NCI-H1417 (cell line): ENCODE measurements around the gene KIAA0825.
A peak's percentile ranks its signal among the peaks of the same experiment; 100 is the strongest.

Source experiments
- DNase-seq, 3 experiments: peaks; one replicate each; lab custom pipeline; 2025; lab: John Stamatoyannopoulos, UW

The KIAA0825 gene

DNA sequence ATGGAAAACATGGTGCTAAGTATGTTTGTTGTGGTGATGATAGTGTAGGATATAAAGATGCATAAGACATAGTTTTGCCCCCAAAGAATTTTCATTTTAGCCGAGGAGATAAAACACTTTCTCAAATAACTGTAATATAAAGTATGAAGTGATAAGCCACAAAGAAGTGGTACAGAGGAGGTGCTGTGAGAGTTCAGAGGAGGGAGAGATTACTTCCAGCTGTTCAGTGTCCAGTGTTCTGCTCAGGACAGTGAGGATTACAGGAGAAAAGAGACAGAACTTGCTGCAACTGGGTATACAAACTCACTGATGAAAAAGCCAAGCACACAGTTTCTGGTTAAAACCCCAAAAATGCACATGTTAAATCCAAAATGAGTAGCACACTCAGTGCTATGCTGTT is 309.3 kb downstream of the KIAA0825 start:
- no peak for DNase-seq

DNA sequence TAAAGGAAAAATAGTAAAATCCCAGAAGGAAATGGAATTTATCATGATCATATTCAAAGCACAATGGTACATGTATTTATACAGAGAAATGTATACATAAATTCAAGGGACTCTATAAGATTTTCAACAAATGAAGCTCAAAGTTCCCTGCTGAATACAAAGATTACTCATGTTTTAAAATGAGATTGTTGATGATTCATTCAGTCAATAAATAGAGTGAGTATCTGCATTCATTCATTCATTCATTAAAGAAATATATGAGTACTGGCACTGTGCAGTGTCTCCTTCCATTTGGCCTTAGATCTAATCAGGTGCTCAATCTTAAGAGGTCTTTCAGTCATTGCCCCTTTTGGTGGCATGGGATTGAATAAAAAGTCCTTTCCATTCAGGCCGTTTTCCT is 310.0 kb downstream of the KIAA0825 start:
- DNase-seq, result no peak

- DNase-seq, result no peak
Observed at GRCh38 chr5:94304146-94304545, 314.3 kb downstream of the KIAA0825 start.

DNA sequence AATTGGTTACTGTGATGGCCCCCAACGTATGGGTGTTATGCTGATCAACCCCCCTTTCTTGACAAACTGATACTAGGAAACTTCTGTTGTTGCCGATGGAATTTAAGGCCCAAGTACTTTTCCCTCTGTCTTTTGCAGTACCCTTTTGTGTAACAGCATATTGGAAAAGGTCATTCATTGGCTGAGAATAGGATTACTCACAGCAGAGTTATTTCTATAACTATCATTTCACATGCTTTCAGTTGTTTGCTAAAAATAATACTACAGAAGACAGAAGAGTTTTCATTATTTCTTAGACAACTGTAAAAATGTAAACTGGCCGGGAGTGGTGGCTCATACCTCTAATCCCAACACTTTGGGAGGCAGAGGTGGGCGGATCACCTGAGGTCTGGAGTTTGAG is 329.5 kb downstream of the KIAA0825 start:
- DNase-seq, result no peak

GRCh38 chr5:94285984-94286383 is 332.4 kb downstream of the KIAA0825 start:
- no peak for DNase-seq

DNA sequence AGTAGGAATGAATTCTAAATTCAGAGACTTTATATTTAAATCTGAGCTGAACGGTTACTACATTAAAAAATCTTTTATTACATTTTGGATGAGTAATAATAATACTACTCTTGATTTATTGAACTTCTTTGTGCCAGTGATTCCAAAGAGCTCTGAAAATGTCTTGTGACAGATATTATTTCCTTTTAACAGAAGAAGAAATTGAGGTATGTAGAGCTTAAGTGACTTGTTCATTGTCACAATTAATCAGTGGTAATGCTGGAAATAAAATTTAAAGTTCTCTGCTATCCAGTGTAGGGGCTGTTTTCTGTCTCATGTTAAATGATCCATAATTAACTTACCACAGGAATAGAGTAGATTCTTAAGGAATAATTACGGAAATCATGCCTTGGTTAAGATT is 335.3 kb downstream of the KIAA0825 start:
- no peak for DNase-seq

DNA sequence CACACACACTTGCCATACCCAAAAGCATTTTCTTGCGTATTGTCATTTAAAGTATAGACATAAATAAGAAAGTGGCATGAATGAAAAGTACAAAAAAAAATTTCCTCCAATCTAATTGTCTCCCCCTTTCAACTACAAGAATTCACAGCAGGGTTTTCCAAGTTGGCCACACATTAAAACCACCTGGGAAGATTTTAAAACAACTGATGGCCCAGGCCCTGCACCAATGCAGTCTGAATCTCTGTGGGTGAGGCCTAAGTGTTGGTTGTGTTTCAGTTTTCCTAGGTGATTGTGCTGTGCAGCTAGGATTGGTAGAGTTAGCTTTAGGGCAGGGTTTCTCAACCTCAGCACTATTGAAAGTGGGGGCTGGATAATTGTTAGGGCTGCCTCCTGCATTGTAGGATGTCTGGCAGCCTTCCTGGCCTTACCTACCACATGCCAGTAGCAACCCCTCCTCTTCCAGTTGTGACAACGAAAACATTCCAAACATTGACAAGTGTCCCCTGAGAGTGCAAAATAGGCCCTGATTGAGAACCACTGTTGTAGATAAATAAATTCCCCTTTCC is 337.1 kb downstream of the KIAA0825 start:
- DNase-seq, result no peak

DNA sequence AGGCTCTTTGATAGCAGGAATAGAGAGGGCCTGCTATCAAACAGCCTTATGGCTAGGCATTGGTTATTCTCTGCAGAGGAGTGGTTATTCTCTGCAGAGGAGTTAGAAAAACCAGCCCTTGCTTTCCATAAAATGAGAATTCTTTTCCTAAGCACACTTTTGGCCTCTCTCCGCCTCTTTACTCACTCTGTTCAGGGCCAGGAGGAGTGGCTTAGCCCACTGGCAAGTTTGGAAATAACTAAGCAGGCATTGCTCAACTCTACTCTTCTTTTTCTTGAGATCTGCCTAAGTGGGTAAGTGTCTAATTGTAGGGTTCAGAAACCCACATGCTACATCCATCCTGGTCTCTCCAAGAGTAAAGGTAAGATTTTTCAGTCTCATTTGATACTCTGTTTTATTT is 341.7 kb downstream of the KIAA0825 start:
- no peak for DNase-seq

GRCh38 chr5:94276048-94276447 is 342.4 kb downstream of the KIAA0825 start:
- DNase-seq, result no peak

- no peak for DNase-seq
Observed at GRCh38 chr5:94274707-94275106, 343.7 kb downstream of the KIAA0825 start.

DNA sequence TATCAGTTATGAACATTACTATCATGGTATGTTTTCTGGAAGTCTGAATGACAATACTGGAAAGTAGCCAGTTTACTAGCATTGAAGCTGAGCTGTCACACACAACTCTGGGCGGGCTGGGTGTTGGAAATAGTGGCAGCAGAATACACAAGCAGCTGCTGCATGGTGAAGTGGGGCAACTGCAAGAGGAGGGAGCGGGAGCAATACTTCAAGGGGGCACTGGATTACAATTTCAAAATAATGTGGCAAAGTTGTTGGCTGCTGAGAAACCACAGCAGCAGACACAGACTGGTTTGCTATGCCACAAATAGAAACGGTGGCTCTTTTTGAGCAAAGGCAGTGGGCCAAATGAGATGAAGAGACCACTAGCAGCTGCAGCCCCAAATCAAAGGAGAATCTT is 350.2 kb downstream of the KIAA0825 start:
- no peak for DNase-seq

GRCh38 chr5:94267350-94267899 is 351.0 kb downstream of the KIAA0825 start:
- DNase-seq, result no peak

DNA sequence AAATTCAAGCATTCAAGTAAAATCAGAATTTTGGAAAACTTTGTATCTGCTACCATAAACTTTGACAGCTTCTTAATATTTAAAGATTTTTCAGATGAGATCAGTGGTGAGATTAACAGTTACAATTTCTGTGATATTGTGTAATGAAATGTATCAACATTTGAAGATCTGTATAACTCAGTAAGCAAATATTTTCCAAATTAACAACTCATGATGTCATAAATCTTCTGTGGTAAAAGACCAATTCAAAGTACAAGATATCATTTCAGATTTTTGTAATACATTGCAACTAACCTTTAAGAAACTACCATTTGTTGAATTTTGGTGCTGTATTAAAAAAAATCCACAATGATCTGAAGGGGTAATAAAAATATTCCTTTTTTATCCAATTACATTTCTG is 352.2 kb downstream of the KIAA0825 start:
- DNase-seq, result no peak

- no peak for DNase-seq
Observed at GRCh38 chr5:94263068-94263467, 355.3 kb downstream of the KIAA0825 start.

- DNase-seq, result peak in 1 of 3 experiments; percentile 11
Observed at GRCh38 chr5:94260096-94260495, 358.3 kb downstream of the KIAA0825 start.

- DNase-seq, result no peak
Observed at GRCh38 chr5:94254214-94254613, 364.2 kb downstream of the KIAA0825 start.

DNA sequence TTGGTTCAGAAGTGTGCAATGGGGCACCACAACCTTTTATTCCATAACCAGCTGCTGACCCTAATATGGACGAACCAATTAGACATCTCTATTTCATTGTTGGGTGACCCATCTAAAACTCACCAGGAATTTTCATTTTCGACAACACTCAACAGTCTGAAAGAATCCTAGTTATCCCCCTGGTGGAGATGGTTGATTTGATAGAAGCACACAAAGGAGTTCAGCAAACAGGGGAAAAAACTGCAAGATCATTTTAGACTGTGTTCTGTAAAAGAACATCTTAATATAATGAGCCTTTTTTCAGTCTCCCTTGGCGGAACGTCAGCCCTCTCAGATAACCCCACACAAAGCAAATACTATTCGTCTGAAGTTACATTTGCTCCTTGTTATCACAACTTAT is 367.4 kb downstream of the KIAA0825 start:
- DNase-seq, result no peak

- DNase-seq, result no peak
Observed at GRCh38 chr5:94249430-94249829, 369.0 kb downstream of the KIAA0825 start.

DNA sequence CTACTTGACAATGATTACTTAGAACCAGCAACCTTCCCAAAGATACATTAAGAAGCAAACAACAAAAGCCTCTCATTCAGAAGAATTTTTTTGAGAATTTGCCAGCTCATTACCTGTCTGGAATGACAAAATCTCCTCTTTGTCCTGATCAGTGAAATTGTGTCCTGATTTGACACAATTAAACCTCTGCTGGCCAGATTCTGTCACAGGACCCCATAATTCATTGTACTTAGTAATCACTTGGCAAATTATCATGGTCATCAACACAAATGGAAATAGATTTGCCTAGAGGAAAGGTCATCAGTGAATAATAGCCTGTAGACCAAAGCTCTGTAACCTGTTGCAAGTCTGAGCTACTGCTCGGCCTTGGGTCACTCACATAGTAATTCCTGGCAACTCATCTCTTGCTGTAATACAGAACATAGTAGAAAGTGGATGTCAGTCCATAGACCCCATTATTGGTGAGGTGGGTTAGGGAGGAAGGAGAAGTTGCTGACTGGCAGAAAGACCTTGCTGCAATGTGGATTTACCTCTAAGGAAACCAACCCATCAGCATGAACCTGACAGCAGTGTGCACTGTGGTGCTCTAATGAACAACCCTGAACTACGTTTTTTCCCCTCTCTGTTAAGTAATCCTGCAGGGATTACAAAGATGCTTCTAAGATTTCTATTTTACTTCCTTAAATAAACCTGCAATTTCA is 370.1 kb downstream of the KIAA0825 start:
- no peak for DNase-seq

- DNase-seq, result no peak
Observed at GRCh38 chr5:94245608-94246007, 372.8 kb downstream of the KIAA0825 start.

DNA sequence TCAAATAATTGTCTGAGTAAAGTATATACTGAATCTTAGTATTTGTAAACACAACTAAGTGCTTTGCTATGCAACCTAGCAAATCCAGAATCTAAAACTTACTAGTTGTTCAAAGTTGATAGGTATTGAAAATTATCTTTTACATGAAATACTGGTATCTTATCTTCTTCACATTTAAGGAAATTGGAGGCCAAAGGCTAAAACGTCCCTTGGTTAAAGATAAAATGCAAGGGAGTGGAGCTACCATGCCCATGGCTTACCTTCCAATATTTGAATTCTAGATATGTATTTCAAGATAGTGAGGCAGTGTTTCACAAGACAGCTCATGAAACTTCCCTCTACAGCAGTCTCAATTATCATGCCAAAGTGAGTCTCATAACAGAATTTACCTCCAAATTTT is 373.5 kb downstream of the KIAA0825 start:
- no peak for DNase-seq

DNA sequence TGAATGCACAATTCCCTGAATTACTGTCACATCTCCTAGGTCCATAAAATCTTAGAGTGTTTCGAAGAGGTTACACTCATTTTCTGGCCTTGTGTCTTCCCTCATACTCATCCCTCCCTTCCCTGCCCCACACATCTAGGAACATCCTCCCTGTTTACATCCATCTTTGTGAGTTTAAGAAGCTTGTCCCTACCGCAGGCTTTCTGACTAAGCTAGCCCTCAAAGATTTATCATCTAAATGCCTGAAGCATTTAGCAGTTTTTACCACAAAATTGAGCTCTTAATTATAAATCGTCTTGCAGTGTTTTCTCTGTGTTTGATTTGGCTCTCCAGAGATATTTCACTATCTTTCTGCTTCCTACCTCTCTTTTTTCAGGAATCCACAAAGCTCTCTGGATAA is 374.8 kb downstream of the KIAA0825 start:
- no peak for DNase-seq

GRCh38 chr5:94240993-94241651 is 377.3 kb downstream of the KIAA0825 start:
- DNase-seq, result no peak
